HepG2 (cell line): ENCODE data around the gene TOR4A. TPM values are rescaled to one million over a fixed set of nuclear protein-coding genes. Genes with fewer than 3 reads are reported as not detected.

Source experiments
- CBX5 ChIP-seq: sonication (generic); formaldehyde crosslinking; IDR thresholded peaks from 2 replicates; pipeline ENCODE4 v1.4.0; 2020; ENCODE audit warnings: missing genetic modification reagents, borderline replicate concordance
- CEBPB ChIP-seq: IDR thresholded peaks from 2 replicates; pipeline ENCODE4 v1.6.1; 2011; ENCODE audit warnings: low read depth, low read length, improper control_type of control experiment, borderline replicate concordance
- DR1 ChIP-seq: sonication (generic); formaldehyde crosslinking; IDR thresholded peaks from 2 replicates; pipeline ENCODE4 v1.8.0; 2021; ENCODE audit warnings: mild to moderate bottlenecking, missing genetic modification reagents, inconsistent platforms
- FOXA3 ChIP-seq: IDR thresholded peaks from 2 replicates; pipeline ENCODE4 v1.6.1; 2016; ENCODE audit warnings: missing genetic modification reagents, missing compliant biosample characterization
- IKZF1 ChIP-seq: fragments of 450-650 bp; IDR thresholded peaks from 2 replicates; pipeline ENCODE4 v1.7.1; 2016
- KDM3A ChIP-seq: IDR thresholded peaks from 2 replicates; pipeline ENCODE4 v1.6.1; 2018; ENCODE audit warnings: low read depth, missing compliant biosample characterization
- MEIS1 ChIP-seq: sonication (generic); formaldehyde crosslinking; IDR thresholded peaks from 2 replicates; pipeline ENCODE4 v1.9.0; 2021; ENCODE audit warnings: mild to moderate bottlenecking, missing genetic modification reagents, moderate library complexity, borderline replicate concordance
- SIX4 ChIP-seq: sonication (generic); formaldehyde crosslinking; IDR thresholded peaks from 2 replicates; pipeline ENCODE4 v1.4.0; 2020; ENCODE audit warnings: missing genetic modification reagents
- SMYD3 ChIP-seq: sonication (generic); formaldehyde crosslinking; IDR thresholded peaks from 2 replicates; pipeline ENCODE4 v1.8.1; 2023; ENCODE audit warnings: mild to moderate bottlenecking, missing genetic modification reagents
- ZBTB1 ChIP-seq: sonication (generic); formaldehyde crosslinking; IDR thresholded peaks from 2 replicates; pipeline ENCODE4 v1.4.0; 2020; ENCODE audit warnings: missing genetic modification reagents, borderline replicate concordance
- ZNF12 ChIP-seq: sonication (generic); formaldehyde crosslinking; IDR thresholded peaks from 2 replicates; pipeline ENCODE4 v1.5.0; 2020; ENCODE audit warnings: missing genetic modification reagents
- ZNF432 ChIP-seq: sonication (generic); formaldehyde crosslinking; IDR thresholded peaks from 2 replicates; pipeline ENCODE4 v1.5.0; 2020; ENCODE audit warnings: missing genetic modification reagents, mild to moderate bottlenecking, borderline replicate concordance
- ZNF552 ChIP-seq: sonication (generic); formaldehyde crosslinking; IDR thresholded peaks from 2 replicates; pipeline ENCODE4 v1.9.0; 2022; ENCODE audit warnings: missing genetic modification reagents, mild to moderate bottlenecking, borderline replicate concordance
- ZNF598 ChIP-seq: sonication (generic); formaldehyde crosslinking; IDR thresholded peaks from 2 replicates; pipeline ENCODE4 v1.5.1; 2020; ENCODE audit warnings: mild to moderate bottlenecking, missing genetic modification reagents, borderline replicate concordance
- ZNF841 ChIP-seq: sonication (generic); formaldehyde crosslinking; IDR thresholded peaks from 2 replicates; pipeline ENCODE4 v1.8.1; 2023; ENCODE audit warnings: missing genetic modification reagents, borderline replicate concordance
- ZNF891 ChIP-seq: sonication (generic); formaldehyde crosslinking; IDR thresholded peaks from 2 replicates; pipeline ENCODE4 v1.5.0; 2020; ENCODE audit warnings: mild to moderate bottlenecking, missing genetic modification reagents
- polyA plus RNA-seq, 8 experiments: library from polyadenylated mRNA; depleted of rRNA in 3 of 8; stranded (reverse) in 7 of 8; unstranded in 1 of 8; fragments of >200 nt; fragmentation: Illumina TruSeq in 4 of 8; extraction: Trizol in 4 of 8; gene quantifications; 2 replicates each; pipeline versions ENCODE4 v1.2.1 to v1.2.3, GENCODE V29; 2011 to 2016; ENCODE audit warnings: low read depth in 4 of 8, missing spikeins in 1 of 8, mixed read lengths in 1 of 8; ENCODE audit not compliant: insufficient read depth in 1 of 8
- total RNA-seq, 5 experiments: library from RNA; depleted of rRNA; stranded (reverse); fragments of >200 nt; fragmentation: Illumina TruSeq; extraction: Trizol; gene quantifications; 2 replicates each; pipeline ENCODE4 v1.2.3, GENCODE V29; 2016; ENCODE audit warnings: low read depth in 1 of 5
- TF ChIP-seq, protein P1 (sequence below): sonication (generic); formaldehyde crosslinking; IDR thresholded peaks from 2 replicates; pipeline ENCODE4 v1.4.0; 2020; ENCODE audit warnings: missing genetic modification reagents
- TF ChIP-seq, protein P2 (sequence below): sonication (generic); formaldehyde crosslinking; IDR thresholded peaks from 2 replicates; pipeline ENCODE4 v1.4.0; 2020; ENCODE audit warnings: missing genetic modification reagents
- TF ChIP-seq, protein P3 (sequence below): sonication (generic); formaldehyde crosslinking; IDR thresholded peaks from 2 replicates; pipeline ENCODE4 v1.4.0; 2020; ENCODE audit warnings: mild to moderate bottlenecking, low read depth, missing genetic modification reagents
- TF ChIP-seq, protein P4 (sequence below): fragments of 450-650 bp; IDR thresholded peaks from 2 replicates; pipeline ENCODE4 v1.6.1; 2017; ENCODE audit warnings: mild to moderate bottlenecking
- TF ChIP-seq, protein P5 (sequence below): sonication (generic); formaldehyde crosslinking; conservative IDR thresholded peaks from 2 replicates; pipeline ENCODE4 v1.4.0; 2020; ENCODE audit warnings: missing genetic modification reagents

Gene TOR4A
- total and polyA plus RNA-seq, 2 of the 13 experiments (the other 11 are each of a cell fraction or from before 2014, with no cell fraction given), result 11.1 to 14.2 TPM

DNA sequence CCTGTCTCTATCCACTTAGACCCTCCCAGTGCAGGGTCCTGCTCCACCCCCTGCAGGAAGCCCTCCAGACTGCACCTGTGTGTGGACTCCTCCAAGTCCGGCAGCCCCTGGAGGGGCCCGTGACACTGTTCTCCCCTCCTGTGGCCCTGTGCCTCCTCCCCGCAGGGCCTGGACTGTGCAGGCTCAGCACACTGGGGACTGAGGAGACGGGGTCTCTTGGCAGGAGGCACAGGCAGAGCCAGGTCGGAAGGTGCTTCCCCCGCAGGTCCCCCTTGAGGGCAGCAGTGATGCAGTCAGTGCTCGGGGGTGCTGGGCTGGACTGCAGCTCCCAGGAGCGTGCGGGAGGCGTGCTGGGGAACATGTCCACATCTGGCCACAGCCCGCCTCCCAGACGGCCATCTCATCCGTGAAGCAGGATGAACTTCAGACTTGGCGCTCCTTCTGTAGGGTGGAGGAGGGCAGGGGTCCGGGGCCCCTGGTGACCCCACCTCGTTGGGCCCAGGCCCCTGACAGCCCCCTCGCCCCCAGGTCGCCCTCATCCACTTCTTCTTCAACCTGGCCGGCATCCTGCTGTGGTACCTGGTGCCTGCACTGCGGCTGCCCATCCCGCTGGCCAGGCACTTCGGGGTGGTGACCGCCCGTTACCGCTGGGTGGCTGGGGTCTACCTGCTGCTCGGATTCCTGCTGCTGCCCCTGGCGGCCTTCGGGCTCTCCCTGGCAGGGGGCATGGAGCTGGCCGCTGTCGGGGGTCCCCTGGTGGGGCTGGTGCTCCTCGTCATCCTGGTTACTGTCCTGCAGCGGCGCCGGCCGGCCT, 41.9 kb upstream of the TOR4A start (continued):
- TF ChIP-seq CBX5 (no peak), ZNF891 (CRISPR knock-in tag) (no peak; the same call in 1 of the 2 replicates), SIX4 (no peak), SMYD3 (CRISPR knock-in tag) (no peak), DR1 (no peak), IKZF1 (no peak), FOXA3 (CRISPR knock-in tag) (peak; percentile 34; the same call in 1 of the 2 replicates), ZNF12 (CRISPR knock-in tag) (no peak), KDM3A (no peak; the same call in 1 of the 2 replicates), ZNF841 (no peak), CEBPB (no peak), ZNF552 (no peak; the same call in 1 of the 2 replicates), ZNF432 (CRISPR knock-in tag) (no peak), MEIS1 (no peak), ZBTB1 (no peak), ZNF598 (CRISPR knock-in tag) (no peak)
- TF ChIP-seq, protein P1, sequence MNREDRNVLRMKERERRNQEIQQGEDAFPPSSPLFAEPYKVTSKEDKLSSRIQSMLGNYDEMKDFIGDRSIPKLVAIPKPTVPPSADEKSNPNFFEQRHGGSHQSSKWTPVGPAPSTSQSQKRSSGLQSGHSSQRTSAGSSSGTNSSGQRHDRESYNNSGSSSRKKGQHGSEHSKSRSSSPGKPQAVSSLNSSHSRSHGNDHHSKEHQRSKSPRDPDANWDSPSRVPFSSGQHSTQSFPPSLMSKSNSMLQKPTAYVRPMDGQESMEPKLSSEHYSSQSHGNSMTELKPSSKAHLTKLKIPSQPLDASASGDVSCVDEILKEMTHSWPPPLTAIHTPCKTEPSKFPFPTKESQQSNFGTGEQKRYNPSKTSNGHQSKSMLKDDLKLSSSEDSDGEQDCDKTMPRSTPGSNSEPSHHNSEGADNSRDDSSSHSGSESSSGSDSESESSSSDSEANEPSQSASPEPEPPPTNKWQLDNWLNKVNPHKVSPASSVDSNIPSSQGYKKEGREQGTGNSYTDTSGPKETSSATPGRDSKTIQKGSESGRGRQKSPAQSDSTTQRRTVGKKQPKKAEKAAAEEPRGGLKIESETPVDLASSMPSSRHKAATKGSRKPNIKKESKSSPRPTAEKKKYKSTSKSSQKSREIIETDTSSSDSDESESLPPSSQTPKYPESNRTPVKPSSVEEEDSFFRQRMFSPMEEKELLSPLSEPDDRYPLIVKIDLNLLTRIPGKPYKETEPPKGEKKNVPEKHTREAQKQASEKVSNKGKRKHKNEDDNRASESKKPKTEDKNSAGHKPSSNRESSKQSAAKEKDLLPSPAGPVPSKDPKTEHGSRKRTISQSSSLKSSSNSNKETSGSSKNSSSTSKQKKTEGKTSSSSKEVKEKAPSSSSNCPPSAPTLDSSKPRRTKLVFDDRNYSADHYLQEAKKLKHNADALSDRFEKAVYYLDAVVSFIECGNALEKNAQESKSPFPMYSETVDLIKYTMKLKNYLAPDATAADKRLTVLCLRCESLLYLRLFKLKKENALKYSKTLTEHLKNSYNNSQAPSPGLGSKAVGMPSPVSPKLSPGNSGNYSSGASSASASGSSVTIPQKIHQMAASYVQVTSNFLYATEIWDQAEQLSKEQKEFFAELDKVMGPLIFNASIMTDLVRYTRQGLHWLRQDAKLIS, result no peak
- TF ChIP-seq, protein P2, sequence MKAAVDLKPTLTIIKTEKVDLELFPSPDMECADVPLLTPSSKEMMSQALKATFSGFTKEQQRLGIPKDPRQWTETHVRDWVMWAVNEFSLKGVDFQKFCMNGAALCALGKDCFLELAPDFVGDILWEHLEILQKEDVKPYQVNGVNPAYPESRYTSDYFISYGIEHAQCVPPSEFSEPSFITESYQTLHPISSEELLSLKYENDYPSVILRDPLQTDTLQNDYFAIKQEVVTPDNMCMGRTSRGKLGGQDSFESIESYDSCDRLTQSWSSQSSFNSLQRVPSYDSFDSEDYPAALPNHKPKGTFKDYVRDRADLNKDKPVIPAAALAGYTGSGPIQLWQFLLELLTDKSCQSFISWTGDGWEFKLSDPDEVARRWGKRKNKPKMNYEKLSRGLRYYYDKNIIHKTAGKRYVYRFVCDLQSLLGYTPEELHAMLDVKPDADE (CRISPR knock-in tag), result no peak
- TF ChIP-seq, protein P3, sequence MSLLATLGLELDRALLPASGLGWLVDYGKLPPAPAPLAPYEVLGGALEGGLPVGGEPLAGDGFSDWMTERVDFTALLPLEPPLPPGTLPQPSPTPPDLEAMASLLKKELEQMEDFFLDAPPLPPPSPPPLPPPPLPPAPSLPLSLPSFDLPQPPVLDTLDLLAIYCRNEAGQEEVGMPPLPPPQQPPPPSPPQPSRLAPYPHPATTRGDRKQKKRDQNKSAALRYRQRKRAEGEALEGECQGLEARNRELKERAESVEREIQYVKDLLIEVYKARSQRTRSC (CRISPR knock-in tag), result no peak
- TF ChIP-seq, protein P4, sequence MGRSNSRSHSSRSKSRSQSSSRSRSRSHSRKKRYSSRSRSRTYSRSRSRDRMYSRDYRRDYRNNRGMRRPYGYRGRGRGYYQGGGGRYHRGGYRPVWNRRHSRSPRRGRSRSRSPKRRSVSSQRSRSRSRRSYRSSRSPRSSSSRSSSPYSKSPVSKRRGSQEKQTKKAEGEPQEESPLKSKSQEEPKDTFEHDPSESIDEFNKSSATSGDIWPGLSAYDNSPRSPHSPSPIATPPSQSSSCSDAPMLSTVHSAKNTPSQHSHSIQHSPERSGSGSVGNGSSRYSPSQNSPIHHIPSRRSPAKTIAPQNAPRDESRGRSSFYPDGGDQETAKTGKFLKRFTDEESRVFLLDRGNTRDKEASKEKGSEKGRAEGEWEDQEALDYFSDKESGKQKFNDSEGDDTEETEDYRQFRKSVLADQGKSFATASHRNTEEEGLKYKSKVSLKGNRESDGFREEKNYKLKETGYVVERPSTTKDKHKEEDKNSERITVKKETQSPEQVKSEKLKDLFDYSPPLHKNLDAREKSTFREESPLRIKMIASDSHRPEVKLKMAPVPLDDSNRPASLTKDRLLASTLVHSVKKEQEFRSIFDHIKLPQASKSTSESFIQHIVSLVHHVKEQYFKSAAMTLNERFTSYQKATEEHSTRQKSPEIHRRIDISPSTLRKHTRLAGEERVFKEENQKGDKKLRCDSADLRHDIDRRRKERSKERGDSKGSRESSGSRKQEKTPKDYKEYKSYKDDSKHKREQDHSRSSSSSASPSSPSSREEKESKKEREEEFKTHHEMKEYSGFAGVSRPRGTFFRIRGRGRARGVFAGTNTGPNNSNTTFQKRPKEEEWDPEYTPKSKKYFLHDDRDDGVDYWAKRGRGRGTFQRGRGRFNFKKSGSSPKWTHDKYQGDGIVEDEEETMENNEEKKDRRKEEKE, result no peak
- TF ChIP-seq, protein P5, sequence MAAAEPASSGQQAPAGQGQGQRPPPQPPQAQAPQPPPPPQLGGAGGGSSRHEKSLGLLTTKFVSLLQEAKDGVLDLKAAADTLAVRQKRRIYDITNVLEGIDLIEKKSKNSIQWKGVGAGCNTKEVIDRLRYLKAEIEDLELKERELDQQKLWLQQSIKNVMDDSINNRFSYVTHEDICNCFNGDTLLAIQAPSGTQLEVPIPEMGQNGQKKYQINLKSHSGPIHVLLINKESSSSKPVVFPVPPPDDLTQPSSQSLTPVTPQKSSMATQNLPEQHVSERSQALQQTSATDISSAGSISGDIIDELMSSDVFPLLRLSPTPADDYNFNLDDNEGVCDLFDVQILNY (CRISPR knock-in tag), result no peak
